Measurements from ENCODE around the gene TRAPPC1.
A peak's percentile ranks its signal among the peaks of the same experiment; 100 is the strongest.

DNA sequence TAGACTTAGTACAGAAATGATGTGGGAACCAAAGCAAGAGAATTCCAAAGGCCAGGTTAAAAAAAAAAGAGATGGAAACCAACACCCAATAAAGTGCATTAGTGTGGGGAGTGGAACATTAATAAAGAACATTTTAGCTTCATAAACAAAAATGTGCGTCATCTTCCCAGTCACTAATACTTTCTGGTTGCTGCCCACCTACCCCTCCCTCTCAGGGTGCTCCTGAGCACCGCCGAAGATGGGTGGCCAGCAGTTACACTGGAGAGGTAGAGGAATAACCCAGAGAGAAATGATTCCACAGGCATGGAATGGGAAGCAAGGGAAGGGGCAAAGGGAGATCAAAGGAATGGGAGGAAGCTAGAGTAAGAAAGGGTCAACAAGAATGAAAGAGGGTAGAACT, 49.1 kb downstream of the TRAPPC1 start:
- no peak for TF ChIP-seq CTCF (IDR thresholded peaks at IDR 0.05)
- TF ChIP-seq POLR2A (IDR thresholded peaks at IDR 0.05): peak in 1 of 2 donors; percentile 38
